Measurements from ENCODE around the gene KIF23. TPM values are rescaled to one million over a fixed set of nuclear protein-coding genes. Genes with fewer than 3 reads are reported as not detected.

The KIF23 gene
- total RNA-seq, 1 experiment from 2014 or later, result 77.3 TPM

- BruUV-seq (replicated peaks), result no TSS peak
- DNase-seq (no peak), ATAC-seq (no peak)
- TF ChIP-seq EZH2phosphoT487 (IDR thresholded peaks at IDR 0.05; ENCODE audit: borderline replicate concordance, low read length), result no peak
- TF ChIP-seq EZH2 (IDR thresholded peaks at IDR 0.05; ENCODE audit: low read length, unreplicated experiment), result no peak
- TF ChIP-seq, protein P1, sequence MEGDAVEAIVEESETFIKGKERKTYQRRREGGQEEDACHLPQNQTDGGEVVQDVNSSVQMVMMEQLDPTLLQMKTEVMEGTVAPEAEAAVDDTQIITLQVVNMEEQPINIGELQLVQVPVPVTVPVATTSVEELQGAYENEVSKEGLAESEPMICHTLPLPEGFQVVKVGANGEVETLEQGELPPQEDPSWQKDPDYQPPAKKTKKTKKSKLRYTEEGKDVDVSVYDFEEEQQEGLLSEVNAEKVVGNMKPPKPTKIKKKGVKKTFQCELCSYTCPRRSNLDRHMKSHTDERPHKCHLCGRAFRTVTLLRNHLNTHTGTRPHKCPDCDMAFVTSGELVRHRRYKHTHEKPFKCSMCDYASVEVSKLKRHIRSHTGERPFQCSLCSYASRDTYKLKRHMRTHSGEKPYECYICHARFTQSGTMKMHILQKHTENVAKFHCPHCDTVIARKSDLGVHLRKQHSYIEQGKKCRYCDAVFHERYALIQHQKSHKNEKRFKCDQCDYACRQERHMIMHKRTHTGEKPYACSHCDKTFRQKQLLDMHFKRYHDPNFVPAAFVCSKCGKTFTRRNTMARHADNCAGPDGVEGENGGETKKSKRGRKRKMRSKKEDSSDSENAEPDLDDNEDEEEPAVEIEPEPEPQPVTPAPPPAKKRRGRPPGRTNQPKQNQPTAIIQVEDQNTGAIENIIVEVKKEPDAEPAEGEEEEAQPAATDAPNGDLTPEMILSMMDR (conservative IDR thresholded peaks at IDR 0.05; ENCODE audit: low read depth, low read length), result no peak
- Histone ChIP-seq H3K9ac (ENCODE audit: low read length) (no peak overlapping the region), H3F3A (ENCODE audit: low read length, unreplicated experiment) (no peaks in the 10 kb centered on the region), H2AFZ (ENCODE audit: low read length) (no peak overlapping the region), H3K79me2 (ENCODE audit: low read length) (no peaks in the 10 kb centered on the region), H3K36me3 (ENCODE audit: low read depth, low read length) (no peaks in the 10 kb centered on the region), H3K4me3 (ENCODE audit: low read length) (no peak overlapping the region), H3K4me1 (ENCODE audit: insufficient read depth, low read length) (peaks cover 10% of the 10 kb centered on the region), H4K20me1 (ENCODE audit: low read length) (no peaks in the 10 kb centered on the region), H3K9me3 (ENCODE audit: low read length) (no peaks in the 10 kb centered on the region), H3K27ac (ENCODE audit: low read length) (no peak overlapping the region), H3K27me3 (ENCODE audit: low read length) (no peaks in the 10 kb centered on the region), H3K4me2 (ENCODE audit: low read length) (no peak overlapping the region), H3K9me2 (replicated peaks; ENCODE audit: low read length) (no peaks in the 10 kb centered on the region)
- ChIA-PET POLR2A (ENCODE audit: unreplicated experiment) (no interaction called here), CTCF (interaction anchor here (0.7 kb wide), 1 partner anchor 1155 kb away, joined by 5 read pairs; no protein-coding TSS in a partner anchor)
- intact Hi-C loops (cut with micrococcal nuclease), result loop anchor here (5.0 kb wide), 2 partner anchors 115 to 985 kb away; no protein-coding TSS in a partner anchor
These were observed 62.7 kb downstream of the KIF23 start for GRCh38 chr15:69476704-69477473.

GRCh38 chr15:69478259-69478781 is 64.2 kb downstream of the KIF23 start:
- no peaks in the 10 kb centered on the region for H3K9me2 ChIP-seq (replicated peaks; ENCODE audit: low read length)
- no peaks in the 10 kb centered on the region for H3K27me3 ChIP-seq (ENCODE audit: low read length)
- H3K9ac ChIP-seq (ENCODE audit: low read length), result no peak overlapping the region
- no peak overlapping the region for H2AFZ ChIP-seq (ENCODE audit: low read length)
- no TSS peak for BruUV-seq (replicated peaks)
- H3K27ac ChIP-seq (ENCODE audit: low read length), result no peak overlapping the region
- H3K36me3 ChIP-seq (ENCODE audit: low read depth, low read length), result no peaks in the 10 kb centered on the region
- POLR2A ChIA-PET (ENCODE audit: unreplicated experiment), result no interaction called here
- no peak overlapping the region for H3K4me2 ChIP-seq (ENCODE audit: low read length)
- peak; percentile 69 for DNase-seq
- TF ChIP-seq EZH2phosphoT487 (IDR thresholded peaks at IDR 0.05; ENCODE audit: borderline replicate concordance, low read length) (no peak), EZH2 (IDR thresholded peaks at IDR 0.05; ENCODE audit: low read length, unreplicated experiment) (no peak)
- TF ChIP-seq, protein P1 (conservative IDR thresholded peaks at IDR 0.05; ENCODE audit: low read depth, low read length), result peak; percentile 95
- CTCF ChIA-PET, result no interaction called here
- no peaks in the 10 kb centered on the region for H3K9me3 ChIP-seq (ENCODE audit: low read length)
- H3K79me2 ChIP-seq (ENCODE audit: low read length), result no peaks in the 10 kb centered on the region
- H3F3A ChIP-seq (ENCODE audit: low read length, unreplicated experiment), result no peaks in the 10 kb centered on the region
- intact Hi-C loops (cut with micrococcal nuclease), result loop anchor here (5.0 kb wide), 2 partner anchors 114 to 984 kb away; no protein-coding TSS in a partner anchor
- H3K4me3 ChIP-seq (ENCODE audit: low read length), result no peak overlapping the region
- peak; percentile 44; the same call in 1 of the 2 replicates for ATAC-seq
- H4K20me1 ChIP-seq (ENCODE audit: low read length), result no peaks in the 10 kb centered on the region
- H3K4me1 ChIP-seq (ENCODE audit: insufficient read depth, low read length), result peaks cover 10% of the 10 kb centered on the region

DNA sequence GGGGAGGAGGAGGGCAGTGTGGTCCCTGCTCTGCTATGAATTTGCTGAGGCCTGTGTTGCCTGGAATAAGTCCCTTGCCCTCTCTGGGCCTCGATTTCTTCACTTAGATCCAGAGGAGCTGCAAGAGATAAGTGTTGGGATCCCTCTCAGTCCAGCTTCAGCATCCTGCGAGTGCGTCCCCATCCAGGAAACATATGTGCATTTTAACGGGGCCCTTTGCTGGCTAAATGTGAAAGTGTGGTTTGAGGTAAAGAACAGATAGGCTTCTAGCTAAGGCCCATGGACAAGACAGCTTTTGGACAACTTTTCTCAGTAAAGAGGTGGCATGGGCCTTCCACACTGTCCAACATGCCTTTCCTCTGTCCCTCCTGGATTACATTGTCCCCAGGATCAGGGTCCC is 64.9 kb downstream of the KIF23 start:
- H3K9me3 ChIP-seq (ENCODE audit: low read length), result no peaks in the 10 kb centered on the region
- TF ChIP-seq, protein P1 (conservative IDR thresholded peaks at IDR 0.05; ENCODE audit: low read depth, low read length), result no peak
- TF ChIP-seq EZH2phosphoT487 (IDR thresholded peaks at IDR 0.05; ENCODE audit: borderline replicate concordance, low read length) (no peak), EZH2 (IDR thresholded peaks at IDR 0.05; ENCODE audit: low read length, unreplicated experiment) (no peak)
- CTCF ChIA-PET, result no interaction called here

More for the DNA sequence above, 64.9 kb downstream of the KIF23 start:
- no peak overlapping the region for H3K4me2 ChIP-seq (ENCODE audit: low read length)
- intact Hi-C loops (cut with micrococcal nuclease), result loop anchor here (5.0 kb wide), 2 partner anchors 113 to 983 kb away; no protein-coding TSS in a partner anchor
- no peaks in the 10 kb centered on the region for H3K36me3 ChIP-seq (ENCODE audit: low read depth, low read length)
- BruUV-seq (replicated peaks), result no TSS peak
- POLR2A ChIA-PET (ENCODE audit: unreplicated experiment), result no interaction called here
- no peak overlapping the region for H3K9ac ChIP-seq (ENCODE audit: low read length)
- no peaks in the 10 kb centered on the region for H3F3A ChIP-seq (ENCODE audit: low read length, unreplicated experiment)
- H3K79me2 ChIP-seq (ENCODE audit: low read length), result no peaks in the 10 kb centered on the region
- H3K4me1 ChIP-seq (ENCODE audit: insufficient read depth, low read length), result peaks cover 9% of the 10 kb centered on the region
- H3K27me3 ChIP-seq (ENCODE audit: low read length), result no peaks in the 10 kb centered on the region
- ATAC-seq, result no peak
- no peaks in the 10 kb centered on the region for H3K9me2 ChIP-seq (replicated peaks; ENCODE audit: low read length)
- no peak overlapping the region for H3K27ac ChIP-seq (ENCODE audit: low read length)
- H4K20me1 ChIP-seq (ENCODE audit: low read length), result no peaks in the 10 kb centered on the region
- H2AFZ ChIP-seq (ENCODE audit: low read length), result no peak overlapping the region
- no peak for DNase-seq
- H3K4me3 ChIP-seq (ENCODE audit: low read length), result no peak overlapping the region
